ENCODE results near the gene SLC2A13.

SLC2A13 gene

GRCh38 chr12:39988574-39988973 is 117.3 kb downstream of the SLC2A13 start:
- Histone ChIP-seq H3K4me3 (ENCODE audit: low read length, poor library complexity, severe bottlenecking) (no peak overlapping the region), H3K4me2 (ENCODE audit: low read depth, low read length, poor library complexity, severe bottlenecking) (no peak overlapping the region), H3K36me3 (ENCODE audit: insufficient read depth, low read length) (no peaks in the 10 kb centered on the region), H3K27me3 (ENCODE audit: insufficient read depth, low read length, poor library complexity, severe bottlenecking) (no peaks in the 10 kb centered on the region), H4K20me1 (ENCODE audit: insufficient read depth, low read length, poor library complexity, severe bottlenecking) (no peaks in the 10 kb centered on the region), H3F3A (ENCODE audit: low read depth) (no peaks in the 10 kb centered on the region; the same call in 1 of the 2 replicates), H3K4me1 (ENCODE audit: insufficient read depth, low read length, poor library complexity, severe bottlenecking) (no peaks in the 10 kb centered on the region), H2AFZ (ENCODE audit: low read length) (no peak overlapping the region), H3K9ac (ENCODE audit: low read depth, low read length, poor library complexity, severe bottlenecking) (no peak overlapping the region), H3K79me2 (ENCODE audit: insufficient read depth, low read length) (no peaks in the 10 kb centered on the region), H3K9me2 (replicated peaks; ENCODE audit: low read depth, low read length) (no peaks in the 10 kb centered on the region), H3K9me3 (ENCODE audit: insufficient read depth, low read depth, low read length) (no peaks in the 10 kb centered on the region)
- TF ChIP-seq EZH2phosphoT487 (IDR thresholded peaks at IDR 0.05; ENCODE audit: borderline replicate concordance) (no peak), CTCF (conservative IDR thresholded peaks at IDR 0.05; ENCODE audit: low read length) (no peak)

- Histone ChIP-seq H3K9ac (ENCODE audit: low read depth, low read length, poor library complexity, severe bottlenecking) (no peak overlapping the region), H3K4me1 (ENCODE audit: insufficient read depth, low read length, poor library complexity, severe bottlenecking) (no peaks in the 10 kb centered on the region), H4K20me1 (ENCODE audit: insufficient read depth, low read length, poor library complexity, severe bottlenecking) (no peaks in the 10 kb centered on the region), H3K9me3 (ENCODE audit: insufficient read depth, low read depth, low read length) (no peaks in the 10 kb centered on the region), H2AFZ (ENCODE audit: low read length) (no peak overlapping the region), H3K79me2 (ENCODE audit: insufficient read depth, low read length) (no peaks in the 10 kb centered on the region), H3K36me3 (ENCODE audit: insufficient read depth, low read length) (no peaks in the 10 kb centered on the region), H3F3A (ENCODE audit: low read depth) (no peaks in the 10 kb centered on the region), H3K27me3 (ENCODE audit: insufficient read depth, low read length, poor library complexity, severe bottlenecking) (no peaks in the 10 kb centered on the region), H3K9me2 (replicated peaks; ENCODE audit: low read depth, low read length) (no peaks in the 10 kb centered on the region), H3K4me3 (ENCODE audit: low read length, poor library complexity, severe bottlenecking) (no peak overlapping the region), H3K4me2 (ENCODE audit: low read depth, low read length, poor library complexity, severe bottlenecking) (no peak overlapping the region)
- TF ChIP-seq EZH2phosphoT487 (IDR thresholded peaks at IDR 0.05; ENCODE audit: borderline replicate concordance) (no peak), CTCF (conservative IDR thresholded peaks at IDR 0.05; ENCODE audit: low read length) (no peak)
Measured at GRCh38 chr12:39986674-39987073, 119.2 kb downstream of the SLC2A13 start.

- no peak for TF ChIP-seq CTCF (conservative IDR thresholded peaks at IDR 0.05; ENCODE audit: low read length)
- TF ChIP-seq EZH2phosphoT487 (IDR thresholded peaks at IDR 0.05; ENCODE audit: borderline replicate concordance) = no peak
- Histone ChIP-seq H3K27me3 (ENCODE audit: insufficient read depth, low read length, poor library complexity, severe bottlenecking) (no peaks in the 10 kb centered on the region), H4K20me1 (ENCODE audit: insufficient read depth, low read length, poor library complexity, severe bottlenecking) (no peaks in the 10 kb centered on the region), H3K9ac (ENCODE audit: low read depth, low read length, poor library complexity, severe bottlenecking) (no peak overlapping the region), H3K4me2 (ENCODE audit: low read depth, low read length, poor library complexity, severe bottlenecking) (no peak overlapping the region), H3K79me2 (ENCODE audit: insufficient read depth, low read length) (no peaks in the 10 kb centered on the region), H3K9me3 (ENCODE audit: insufficient read depth, low read depth, low read length) (no peaks in the 10 kb centered on the region), H2AFZ (ENCODE audit: low read length) (no peak overlapping the region), H3F3A (ENCODE audit: low read depth) (no peaks in the 10 kb centered on the region), H3K9me2 (replicated peaks; ENCODE audit: low read depth, low read length) (no peaks in the 10 kb centered on the region), H3K4me1 (ENCODE audit: insufficient read depth, low read length, poor library complexity, severe bottlenecking) (no peaks in the 10 kb centered on the region), H3K36me3 (ENCODE audit: insufficient read depth, low read length) (no peaks in the 10 kb centered on the region), H3K4me3 (ENCODE audit: low read length, poor library complexity, severe bottlenecking) (no peak overlapping the region)
Measured at GRCh38 chr12:39984670-39985069, 121.2 kb downstream of the SLC2A13 start.
